CD4-positive, alpha-beta T cell treated with Interleukin-4 for 1 hour (primary cell): ENCODE results near the gene TBC1D5.
"Not testable (repeated sequence)": the region's sequence is repeated elsewhere in the genome, so short reads cannot be mapped to it uniquely, and the experiment has no call there.

ENCODE experiments used
- DNase-seq, 2 donors: peaks; one replicate each; pipeline ENCODE4 v3.0.0-alpha.2; 2020 to 2022

The TBC1D5 gene

DNA sequence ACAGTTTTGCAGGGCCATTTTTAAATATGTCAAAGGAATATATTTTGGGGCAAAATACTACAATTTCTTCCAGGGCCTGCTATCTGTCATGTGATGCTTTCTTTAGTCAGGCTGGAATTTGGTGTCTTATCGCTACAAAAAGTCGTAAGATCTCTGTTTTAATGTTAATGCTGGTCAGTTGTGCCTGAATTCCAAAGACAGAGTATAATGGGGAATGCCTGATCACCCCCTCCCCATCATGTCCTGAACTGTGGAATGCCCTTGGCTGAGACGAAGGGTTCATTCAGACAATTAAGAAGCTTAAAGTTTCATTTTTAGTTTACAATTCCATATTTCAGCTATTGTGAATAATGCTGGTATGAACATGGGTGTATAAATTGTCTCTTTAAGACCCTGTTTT is 203.0 kb downstream of the TBC1D5 start:
- no peak for DNase-seq

DNA sequence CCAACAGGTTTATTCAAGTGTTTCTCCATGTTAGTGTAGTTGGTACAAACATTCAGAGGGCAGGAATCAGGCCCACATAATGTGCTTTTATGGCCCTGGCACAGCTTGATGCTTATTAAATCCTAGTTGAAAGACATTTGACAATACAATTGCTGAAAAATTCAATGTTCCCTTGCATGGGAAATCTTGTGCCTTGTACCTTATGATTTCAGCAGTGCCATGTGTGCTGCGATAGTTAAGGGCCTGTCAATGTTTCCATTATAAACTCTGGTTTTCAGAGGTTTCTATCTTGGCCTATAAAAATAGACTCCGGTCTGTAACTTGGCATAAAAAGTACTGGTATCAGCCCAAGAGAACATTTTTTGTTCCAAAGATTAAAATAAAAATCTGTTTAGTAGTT is 207.2 kb downstream of the TBC1D5 start:
- no peak for DNase-seq

DNA sequence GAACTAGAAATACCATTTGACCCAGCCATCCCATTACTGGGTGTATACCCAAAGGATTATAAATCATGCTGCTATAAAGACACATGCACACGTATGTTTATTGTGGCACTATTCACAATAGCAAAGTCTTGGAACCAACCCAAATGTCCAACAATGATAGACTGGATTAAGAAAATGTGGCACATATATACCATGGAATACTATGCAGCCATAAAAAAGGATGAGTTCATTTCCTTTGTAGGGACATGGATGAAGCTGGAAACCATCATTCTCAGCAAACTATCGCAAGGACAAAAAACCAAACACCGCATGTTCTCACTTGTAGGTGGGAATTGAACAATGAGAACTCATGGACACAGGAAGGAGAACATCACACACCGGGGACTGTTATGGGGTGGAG is 210.0 kb downstream of the TBC1D5 start:
- not testable (repeated sequence) for DNase-seq

DNA sequence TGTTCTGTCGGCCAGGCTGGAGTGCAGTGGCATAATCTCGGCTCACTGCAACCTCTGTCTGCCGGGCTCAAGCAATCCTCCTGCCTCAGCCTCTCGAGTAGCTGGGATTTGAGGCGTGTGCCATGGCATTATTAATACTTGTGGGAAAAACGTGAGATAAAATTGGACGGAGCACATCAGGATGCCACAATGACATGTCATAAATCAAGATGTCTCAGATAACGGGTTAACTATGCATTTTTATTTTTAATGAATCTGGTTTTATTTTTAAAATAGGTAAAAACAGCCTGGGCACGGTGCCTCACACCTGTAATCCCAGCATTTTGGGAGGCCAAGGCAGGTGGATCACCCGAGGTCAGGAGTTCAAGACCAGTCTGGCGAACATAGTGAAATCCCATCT is 212.8 kb downstream of the TBC1D5 start:
- no peak for DNase-seq

DNA sequence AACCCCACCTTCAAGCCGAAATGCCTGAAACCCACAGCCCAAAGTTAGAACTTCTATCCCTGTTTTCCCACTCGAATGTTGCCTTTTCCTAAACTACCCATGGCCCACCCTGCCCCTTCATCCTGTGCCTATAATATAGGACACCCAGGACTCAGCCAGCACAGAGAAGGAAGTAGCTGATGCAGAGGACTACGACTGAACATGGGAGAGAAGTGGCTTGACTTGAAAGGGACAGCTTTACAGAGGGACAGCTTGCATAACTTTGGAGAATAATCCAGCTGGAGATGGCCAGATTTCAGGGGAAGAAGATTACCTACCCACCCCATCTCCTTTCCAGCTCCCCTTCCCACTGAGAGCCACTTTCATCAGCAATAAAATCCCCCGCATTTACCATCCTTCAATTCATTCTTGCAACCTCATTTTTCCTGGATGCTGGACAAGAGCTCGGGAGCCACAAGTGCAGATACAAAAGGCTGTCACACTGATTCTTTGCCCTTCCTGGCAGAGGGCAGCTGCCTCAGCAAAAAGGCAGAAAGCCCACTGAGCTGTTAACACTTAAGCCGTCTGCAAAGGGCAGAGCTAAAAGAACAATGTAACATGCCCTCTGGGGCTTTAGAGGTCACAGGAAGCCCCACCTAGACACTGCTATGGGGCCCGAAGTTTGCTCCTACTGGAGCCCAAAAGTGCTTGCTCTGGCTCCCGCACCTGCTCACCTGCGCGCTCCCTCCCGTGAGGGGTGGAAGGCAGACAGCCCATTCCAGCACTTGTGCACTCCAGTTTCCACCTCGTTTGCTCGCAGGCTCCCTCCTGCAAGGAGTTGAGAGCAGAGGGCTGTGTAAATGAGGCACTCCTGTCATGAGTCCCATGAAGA is 224.0 kb downstream of the TBC1D5 start:
- no peak for DNase-seq

DNA sequence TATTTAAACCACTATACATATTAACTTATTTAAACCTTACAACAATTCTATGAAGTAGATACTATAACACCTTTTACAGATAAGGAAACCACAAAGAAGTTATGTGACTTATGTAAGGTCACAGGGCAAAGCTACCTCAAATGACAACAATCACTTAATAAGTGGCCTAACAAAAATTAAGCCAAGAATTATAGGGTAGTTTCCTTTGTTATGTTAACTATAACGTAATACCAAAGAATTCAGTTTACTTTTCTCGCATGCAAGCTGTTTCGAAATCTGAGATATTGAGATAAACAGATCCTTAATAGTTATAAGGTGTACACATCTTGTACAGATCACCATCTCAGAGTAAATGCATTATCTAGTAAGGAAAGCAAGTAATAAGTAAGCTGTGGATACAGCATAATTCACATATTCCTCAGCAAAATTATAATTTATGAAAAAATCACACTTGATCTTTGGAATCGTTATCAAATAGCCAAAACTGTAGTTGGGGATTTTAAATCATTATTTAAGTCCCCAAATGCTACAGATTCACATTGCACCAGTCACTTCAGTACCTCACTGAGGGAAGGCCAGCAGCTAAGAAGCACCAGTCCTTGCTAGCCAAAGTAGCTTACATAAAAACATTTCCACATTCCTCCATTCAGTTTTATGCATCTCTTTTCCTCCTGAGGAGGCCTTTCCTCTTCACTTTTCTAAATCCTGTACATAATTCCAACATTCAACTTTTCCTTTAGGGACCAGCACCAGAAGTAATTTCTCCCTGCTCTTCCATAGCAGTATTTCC is 226.8 kb downstream of the TBC1D5 start:
- DNase-seq, result no peak

DNA sequence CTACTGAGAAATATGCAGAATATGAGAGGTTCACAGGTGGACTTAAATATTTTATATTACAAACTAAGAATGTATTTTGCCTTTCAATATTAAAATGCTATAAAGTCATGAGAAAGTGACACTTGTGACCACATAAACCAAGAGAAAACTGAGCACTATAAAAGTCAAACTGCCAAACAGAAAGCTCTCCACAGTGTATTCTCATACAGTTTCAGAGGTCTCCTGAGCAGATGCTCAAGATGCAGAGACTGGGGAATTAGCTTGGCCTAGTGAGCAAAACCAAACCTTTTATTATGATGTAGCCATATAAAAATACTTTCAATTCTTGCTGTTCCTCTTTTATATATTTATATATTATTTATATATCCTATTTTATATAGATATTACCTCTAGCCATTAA is 227.8 kb downstream of the TBC1D5 start:
- no peak for DNase-seq

DNA sequence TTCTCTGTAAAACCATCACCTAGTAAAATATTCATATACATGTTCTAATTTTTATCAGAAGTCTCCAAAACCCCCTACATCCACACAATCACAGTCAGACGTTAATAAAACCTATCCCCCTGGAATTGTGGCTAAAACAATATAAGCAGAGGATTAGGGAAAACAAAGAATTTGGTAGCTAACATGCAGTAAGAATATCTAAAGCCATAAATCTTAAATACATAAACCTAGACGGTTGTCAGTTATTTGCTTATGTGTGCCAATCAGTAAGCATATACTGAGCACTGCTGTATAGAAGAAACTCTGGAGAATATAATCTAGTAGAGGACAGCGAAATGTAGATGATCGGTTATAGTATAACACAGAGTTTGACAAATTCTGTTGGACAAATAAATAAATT is 232.2 kb downstream of the TBC1D5 start:
- no peak for DNase-seq

DNA sequence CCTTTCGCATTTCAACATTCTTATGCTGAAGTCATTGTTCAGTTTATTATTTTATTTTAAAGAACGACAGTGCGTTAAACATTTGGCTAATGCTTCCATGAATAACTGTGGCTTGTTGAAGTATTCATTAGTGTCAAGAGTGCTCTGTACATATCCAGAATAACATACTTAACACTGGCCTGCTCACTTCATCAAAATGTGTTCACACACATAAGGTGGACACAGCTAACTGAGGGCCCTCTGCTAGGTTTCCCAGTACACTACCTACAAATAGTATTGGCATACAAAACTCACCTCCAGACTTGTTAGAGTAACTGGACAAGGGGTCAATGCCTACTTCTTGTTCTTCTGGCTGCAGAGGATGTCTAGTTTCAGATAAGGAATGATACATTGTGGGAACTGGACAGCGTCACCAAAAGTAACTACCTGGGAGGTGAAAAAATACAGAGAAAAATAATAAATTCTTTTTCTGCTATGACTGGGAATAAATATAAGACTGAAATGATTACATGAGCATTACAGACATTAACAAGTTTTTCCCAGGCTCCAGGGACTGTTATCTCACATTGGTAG is 234.2 kb downstream of the TBC1D5 start:
- no peak for DNase-seq

DNA sequence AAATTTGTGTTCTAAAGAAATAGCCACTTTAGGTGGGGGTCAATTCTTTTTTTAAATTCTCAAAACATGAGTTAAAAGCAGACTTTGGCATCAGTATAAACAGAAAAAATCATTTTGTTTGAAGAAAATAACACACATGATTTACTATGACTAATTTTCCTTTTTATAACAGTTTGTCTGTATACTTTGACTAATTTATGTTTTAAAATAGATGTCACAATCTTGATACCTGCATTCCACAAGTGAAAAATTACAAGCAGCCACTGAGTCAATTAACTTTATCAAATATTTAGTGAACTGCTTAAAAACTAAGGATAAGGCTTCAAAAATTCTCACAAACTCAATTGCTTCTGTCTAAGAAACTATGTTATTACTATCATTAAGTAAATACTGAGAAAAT is 235.0 kb downstream of the TBC1D5 start:
- no peak for DNase-seq

DNA sequence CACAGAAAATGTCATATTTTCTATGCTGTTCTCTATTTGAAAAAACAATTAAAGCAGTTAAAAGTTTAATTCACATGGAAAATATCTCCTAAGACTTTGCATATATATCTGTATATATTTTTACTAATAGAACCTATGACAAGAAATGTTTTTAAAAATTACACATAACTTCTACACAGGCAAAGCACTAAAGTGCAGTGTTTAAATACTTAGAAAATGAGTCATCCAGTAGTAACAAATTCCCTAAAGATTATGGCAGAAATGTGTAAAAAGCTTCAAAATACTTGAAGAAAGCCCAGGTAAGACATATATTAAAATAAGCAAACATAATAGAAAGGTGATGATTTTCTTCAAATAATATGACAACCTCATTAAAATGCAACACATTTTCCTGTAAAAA is 236.6 kb downstream of the TBC1D5 start:
- no peak for DNase-seq

DNA sequence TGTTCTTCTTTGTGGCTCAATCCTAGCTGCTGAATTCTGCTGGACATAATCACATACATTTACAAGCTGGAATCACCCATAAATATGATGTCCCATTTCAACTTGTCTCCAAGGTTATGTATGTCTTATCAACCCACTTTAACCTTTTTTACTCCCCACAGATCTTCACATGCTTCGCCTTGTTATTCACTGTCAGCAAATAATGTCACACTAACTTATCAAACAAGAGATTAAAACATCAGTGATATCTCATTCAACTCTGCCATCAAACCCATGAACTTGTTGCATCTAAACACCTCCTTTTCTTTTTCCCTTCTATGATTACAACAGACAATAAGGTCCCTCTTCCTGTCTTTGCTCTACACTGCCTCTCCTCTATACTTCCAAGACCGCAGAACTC is 240.7 kb downstream of the TBC1D5 start:
- no peak for DNase-seq

DNA sequence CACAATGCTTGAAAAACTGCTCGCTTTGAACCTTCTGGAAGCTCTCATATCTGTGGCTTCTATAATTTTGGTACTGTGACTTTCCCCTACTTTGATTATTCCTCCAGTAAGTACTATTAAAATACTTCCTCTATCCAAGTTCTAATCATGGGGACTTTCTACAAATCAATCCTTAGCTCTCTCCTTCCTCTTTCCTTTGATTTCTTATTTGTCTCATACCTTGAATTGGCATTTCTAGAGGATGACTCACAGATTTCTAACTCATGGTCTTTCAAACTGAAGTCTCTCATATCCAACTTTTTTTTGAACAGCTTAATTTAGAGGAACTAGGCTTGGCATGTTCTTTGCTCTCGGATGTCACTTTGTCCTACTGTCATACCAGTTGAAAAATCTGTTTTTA is 241.8 kb downstream of the TBC1D5 start:
- DNase-seq, result no peak

DNA sequence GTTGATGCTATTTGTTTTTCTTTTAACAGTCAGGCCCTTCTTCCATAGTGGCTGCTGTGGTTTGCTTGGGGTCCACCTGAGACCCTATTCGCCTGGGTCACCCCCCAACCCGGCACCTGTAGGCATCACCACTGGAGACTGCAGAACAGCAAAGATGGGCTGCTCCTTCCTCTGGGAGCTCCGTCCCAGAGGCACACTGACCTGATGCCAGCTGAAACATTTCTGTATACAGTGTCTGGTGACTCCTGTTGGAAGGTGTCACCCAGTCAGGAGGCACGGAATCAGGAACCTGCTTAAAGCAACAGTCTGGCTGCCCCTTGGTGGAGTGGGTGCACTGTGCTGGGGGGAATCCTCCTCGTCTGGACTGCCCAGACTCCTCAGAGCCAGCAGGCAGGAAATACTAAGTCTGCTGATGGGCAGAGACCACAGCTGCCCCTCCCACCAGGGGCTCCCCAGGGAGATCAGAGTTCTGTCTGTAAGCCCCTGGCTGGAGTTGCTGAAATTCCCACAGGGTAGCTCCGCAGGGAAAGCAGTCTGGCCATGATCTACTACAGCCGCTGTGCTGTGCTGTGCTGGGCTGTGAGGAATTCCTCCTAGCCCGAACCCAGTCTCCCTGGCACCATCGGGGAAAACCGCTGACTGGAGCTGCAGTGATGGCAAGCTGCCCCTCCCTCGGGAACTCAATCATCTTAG is 248.2 kb downstream of the TBC1D5 start:
- DNase-seq, result no peak

DNA sequence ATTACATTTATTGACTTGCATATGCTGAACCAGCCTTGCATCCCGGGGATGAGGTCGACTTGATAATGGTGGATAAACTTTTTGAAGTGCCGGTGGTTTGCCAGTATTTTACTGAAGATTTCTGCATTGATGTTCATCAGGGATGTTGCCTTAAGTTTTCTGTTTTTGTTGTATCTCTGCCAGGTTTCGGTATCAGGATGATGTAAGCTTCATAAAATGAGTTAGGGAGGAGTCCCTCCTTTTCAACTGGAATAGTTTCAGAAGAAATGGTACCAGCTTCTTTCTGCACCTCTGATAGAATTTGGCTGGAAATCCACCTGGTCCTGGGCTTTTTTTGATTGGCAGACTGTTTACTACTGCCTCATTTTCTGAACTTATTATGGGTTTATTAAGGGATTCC is 250.8 kb downstream of the TBC1D5 start:
- DNase-seq, result no peak

DNA sequence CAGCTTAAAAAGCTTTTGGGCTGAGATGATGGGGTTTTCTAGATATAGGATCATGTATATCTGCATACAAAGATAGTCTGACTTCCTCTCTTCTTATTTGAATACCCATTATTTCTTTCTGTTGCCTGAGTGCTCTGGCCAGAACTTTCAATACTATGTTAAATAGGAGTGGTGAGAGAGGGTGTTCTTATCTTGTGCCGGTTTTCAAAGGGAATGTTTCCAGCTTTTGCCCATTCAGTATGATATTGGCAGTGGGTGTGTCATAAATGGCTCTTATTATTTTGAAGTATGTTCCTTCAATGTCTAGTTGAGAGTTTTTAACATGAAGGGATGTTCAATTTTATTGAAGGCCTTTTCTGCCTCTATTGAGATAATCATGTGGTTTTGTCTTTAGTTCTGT is 251.2 kb downstream of the TBC1D5 start:
- DNase-seq, result not testable (repeated sequence)

DNA sequence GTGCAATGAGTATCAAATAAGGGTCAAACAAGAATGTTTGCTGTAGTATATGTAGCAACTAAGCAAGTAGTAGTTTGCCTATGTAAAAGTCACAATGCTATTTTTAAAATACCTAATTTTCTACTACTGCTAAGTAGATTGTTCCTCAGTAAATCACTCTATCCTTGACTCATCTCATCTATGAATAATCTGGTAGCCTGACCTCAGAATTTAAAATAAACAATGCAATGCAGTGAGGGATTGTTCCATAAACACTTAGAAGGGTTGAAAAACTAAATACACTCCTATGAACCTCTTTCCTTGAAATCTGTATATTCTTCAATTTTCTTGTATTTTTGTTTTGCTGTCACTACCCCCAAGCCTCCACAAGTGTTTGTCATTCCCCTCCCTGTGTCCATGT is 253.3 kb downstream of the TBC1D5 start:
- DNase-seq, result no peak

DNA sequence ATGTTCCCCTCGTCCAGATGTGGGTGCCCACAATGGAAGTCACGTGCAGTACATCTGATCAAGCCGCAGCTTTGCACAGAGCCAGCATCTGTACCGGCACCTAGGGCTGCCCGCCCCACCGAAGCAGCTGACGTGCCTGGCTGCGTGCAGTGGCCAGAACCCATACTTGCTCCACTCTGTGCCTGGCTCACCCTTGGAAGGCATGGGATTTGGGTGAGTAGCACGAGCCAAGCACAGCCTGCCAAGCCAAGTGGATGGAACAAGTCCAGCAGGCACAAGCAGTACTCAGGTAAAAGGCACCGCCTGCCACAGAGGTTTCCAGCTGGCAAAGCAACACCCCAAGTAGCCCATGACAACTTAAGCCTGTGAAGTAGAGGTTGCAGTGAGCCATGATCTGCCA is 261.3 kb downstream of the TBC1D5 start:
- DNase-seq, result no peak

DNA sequence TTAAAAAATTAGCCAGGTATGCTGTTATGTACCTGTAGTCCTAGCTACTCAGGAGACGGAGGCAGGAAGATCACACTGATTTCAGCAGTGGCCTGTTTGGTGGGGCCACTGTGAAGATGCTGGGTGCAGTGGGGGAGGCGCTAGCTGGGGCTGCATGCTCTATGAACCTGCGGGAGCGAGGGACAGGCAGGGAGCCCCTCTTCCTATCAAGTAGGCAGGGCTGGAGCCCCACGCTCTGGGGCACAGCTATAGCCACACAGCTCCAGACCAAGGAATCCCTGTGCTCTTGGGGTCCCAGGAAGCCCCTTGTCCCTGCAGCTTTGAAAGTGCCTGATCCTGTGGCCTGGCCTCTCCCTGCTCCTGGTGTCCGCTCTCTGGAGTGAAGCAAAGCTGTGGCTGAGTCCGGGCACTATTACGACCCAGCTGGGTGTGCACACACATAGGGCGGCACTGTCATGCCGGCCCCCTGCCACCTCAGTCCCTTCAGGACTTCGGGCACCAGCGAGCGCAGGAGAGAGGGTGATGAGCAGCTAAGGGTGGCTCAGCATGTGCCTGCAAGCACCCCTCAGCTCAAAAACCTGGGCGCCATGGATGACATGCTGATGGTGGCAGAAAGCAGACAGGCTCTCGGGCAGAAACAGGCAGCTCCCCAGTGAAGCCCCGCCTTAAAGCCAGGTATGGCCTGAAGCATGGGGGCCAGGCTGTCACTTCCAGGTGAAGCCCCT is 262.6 kb downstream of the TBC1D5 start:
- no peak for DNase-seq

DNA sequence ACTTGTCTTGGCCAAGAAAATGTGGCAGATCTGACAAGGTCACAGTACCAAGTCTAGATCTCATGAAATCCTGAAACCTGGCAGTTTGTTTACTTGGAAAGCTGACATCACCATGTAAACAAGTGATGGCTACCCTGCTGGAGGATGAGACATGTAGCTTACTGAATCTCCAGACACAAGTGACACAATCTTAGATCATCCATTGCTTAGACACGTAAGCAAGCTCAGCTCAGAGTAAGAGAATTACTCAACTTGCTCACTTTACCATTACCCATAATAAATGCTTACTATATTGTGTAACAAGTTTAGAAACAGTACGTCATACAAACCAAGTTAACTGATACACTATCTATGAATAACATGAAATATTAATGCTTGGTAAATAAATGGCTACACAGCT is 263.8 kb downstream of the TBC1D5 start:
- no peak for DNase-seq

DNA sequence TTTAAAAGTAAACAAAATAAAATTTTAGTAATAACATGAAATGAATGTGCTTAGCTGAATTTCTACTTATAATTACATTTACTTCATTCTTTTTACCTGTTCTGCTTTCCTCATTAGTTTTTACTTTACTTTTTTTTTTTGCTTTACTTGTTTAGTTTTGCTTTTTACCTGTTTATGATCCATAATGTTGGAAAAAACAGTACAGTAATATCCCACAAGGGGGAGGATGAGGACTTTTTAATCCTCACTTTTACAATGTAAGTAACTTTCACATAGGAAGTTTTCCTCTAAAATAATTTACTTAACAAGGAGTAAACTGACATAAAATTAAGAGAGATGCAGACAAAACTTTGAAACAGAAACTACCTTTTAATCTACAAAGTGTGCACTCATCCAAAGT is 268.7 kb downstream of the TBC1D5 start:
- no peak for DNase-seq

DNA sequence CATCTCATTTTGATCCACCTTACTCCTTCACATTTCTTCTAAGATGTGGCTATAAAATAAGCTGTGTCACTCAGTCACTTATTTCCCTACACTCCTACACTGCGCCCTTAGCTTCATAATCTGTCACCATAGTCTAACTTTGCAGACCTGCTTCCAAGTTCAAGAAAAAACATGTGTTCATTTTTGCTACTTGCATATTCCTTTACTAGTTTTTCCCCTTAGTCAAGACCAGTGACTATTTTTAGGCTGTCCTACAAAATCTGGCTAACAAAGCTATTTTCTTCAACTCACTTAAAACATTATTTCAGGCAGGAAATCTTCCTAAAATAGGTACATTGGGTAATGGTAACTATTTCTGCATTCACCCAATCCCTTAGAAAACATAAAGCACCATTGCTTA is 272.5 kb downstream of the TBC1D5 start:
- no peak for DNase-seq

DNA sequence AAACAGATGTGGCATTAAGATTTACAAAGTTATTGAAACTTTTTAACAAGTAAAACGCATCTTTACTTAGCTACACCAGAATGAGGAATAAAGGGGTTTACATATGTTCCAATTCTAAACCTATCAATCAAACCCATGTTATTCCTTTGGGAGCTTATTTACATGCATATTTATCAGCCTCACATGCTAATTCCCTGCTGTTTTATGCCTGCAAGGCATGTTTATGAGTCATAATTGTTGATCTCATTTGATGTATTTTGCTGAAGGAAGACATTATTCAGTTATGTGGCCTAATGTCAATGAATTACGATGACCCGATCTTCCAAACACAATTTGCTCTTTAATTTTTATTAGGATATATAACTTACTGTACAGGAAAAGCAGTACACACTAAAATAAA is 272.9 kb downstream of the TBC1D5 start:
- DNase-seq, result no peak
